Pons (tissue), 1 donor: Measurements from ENCODE around the gene C15orf61.

Source experiments
- DNase-seq: peaks from one replicate; pipeline ENCODE4 v3.0.0-alpha.2; 2016; ENCODE audit warnings: low spot score

Gene C15orf61

DNA sequence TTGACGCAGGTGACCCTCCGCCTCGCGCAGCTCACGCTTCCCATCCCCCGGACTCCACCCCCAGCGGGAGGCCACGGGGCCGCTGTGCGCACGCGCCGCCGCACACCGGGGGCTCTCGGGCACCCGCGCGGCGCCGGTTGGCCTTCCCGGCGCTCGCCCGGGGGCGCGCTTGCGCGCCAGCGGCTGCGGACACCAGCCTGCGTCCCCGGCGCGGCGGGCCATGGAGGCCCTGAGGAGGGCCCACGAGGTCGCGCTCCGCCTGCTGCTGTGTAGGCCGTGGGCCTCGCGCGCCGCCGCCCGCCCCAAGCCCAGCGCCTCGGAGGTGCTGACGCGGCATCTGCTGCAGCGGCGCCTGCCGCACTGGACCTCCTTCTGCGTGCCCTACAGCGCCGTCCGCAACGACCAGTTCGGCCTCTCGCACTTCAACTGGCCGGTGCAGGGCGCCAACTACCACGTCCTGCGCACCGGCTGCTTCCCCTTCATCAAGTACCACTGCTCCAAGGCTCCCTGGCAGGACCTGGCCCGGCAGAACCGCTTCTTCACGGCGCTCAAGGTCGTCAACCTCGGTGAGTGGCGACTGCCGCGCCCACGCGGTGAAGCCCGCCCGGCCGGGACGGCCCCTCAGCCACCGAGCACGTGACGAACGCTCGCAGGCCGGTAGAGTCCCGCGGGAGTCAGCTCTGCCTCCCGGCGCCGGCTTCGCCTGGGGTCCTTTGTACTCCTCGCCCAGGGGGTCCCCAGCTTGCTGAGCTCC is at the start of gene C15orf61:
C15orf61 (plus strand) TSS at position 103 of the 754 bp plus-strand sequence; CDS start at position 221, 118 bp downstream.
- peak; percentile 79 for DNase-seq

DNA sequence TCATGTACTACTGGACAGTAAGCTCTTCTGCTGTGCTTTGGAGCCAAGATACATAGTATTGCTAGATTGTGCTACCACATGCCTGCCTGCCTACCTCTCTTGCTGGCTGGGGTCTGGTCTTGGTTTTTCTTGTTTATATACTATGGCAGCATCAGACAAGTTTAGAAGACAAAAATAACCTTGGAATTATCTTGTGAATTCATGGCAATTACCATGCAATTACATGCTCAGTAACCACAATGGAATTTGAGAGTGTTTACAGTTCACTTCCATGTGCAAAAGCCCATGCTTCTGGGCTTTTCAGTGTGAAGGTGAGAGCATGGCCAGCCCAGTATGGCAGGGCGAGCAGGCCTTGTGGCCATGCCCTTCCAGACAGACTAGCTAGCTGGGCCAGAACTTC is 48.0 kb upstream of the C15orf61 start:
- no peak for DNase-seq

DNA sequence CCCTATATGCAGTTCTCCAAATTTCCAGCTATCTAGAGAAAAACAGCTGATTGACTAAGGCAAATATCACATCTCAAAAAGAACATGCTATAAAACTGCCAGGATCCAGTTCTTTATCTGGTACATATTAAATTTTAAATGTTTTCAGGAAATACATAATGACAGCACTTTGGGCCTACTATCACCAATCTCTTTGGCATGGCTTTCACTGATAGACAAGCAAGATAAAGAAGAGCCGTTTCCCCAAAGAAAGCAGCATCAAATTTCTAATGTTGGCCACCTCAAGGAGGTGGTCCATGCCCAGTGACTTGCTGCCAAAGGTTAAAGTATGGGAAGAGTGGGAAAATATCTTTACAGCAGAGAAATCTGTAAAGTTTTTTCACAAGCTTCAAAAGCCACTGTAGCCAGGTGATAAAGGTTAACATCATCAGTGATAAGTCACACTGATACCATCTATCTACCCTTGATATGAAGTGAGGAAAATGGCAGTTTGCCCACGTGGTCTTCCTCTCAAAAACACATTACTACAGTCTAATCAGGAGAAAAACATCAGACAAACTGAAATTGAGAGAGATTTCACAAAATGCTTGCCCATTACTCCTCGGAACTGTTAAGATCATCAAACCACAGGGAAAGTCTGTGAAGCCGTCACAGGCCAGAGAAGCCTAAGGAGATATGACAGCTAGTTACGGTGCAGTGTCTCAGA is 46.4 kb upstream of the C15orf61 start:
- DNase-seq: no peak

DNA sequence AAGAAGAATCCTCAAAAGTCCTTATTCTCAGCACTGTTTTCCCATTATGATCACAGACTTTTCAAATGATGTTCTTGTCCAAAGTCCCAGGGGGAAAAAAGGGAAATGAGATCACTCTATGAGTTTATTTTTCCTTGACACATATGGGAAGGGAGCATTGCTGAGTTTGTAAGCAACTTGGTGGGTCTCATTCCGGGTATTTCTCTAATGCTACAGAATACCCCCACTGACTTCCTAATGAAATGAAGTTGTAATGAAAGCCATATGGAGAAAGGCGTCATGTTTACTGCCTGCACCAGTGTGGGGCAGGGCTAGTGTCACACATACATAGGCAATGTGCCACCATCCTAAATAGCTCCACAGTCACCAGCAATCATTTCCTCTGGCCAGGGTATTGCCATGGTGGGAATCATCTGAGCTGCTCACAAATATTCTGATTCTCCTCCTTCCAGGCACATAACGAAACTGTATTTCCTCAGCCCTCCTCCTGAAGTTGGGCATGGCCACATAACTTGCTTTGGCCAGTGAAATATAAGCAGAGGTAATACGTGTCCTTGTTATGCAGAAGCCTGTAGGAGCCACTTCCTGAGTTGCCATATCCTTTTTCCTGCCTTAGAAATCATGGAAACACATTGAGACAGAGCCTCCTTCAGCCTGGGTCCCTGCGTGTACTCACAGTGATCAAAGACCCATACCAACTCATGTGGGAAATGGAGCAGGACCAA is 41.0 kb upstream of the C15orf61 start:
- no peak for DNase-seq

DNA sequence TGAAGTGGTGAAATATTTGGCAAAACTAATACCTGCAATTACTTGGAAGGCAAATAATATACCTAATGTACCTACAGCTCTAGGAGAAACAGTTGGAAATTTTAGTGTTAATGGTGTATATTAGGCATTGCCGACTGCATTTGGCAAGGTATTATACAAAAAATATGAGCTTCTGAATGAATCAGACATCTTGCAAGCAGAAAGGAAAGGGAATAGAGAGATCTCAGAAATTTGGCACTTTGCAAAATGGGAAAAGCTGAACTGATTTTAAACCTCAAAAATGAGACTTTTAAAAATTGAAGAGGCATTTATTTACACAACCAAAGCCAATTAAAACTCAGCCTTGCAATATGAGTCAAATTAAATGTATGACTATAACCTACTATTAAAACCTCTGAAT is 40.2 kb upstream of the C15orf61 start:
- DNase-seq: no peak

DNA sequence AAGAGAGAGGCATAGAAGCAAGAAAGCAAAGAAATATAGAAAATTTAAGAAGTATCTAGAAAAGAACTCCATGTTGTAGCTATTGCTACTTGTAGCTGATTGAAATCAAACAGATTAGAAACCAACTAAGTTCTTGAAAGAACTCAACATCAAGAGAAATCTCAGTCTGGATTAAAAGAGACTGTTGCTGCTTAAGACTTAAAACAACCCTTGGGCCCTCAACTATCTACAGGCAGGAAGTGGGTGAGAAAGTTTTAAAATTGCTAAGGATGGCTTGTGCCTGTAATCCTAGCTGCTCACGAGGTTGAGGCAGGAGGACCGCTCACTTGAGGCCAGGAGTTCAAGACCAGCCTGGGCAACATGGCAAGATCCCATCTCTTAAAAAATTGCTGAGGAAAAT is 39.3 kb upstream of the C15orf61 start:
- DNase-seq: no peak

DNA sequence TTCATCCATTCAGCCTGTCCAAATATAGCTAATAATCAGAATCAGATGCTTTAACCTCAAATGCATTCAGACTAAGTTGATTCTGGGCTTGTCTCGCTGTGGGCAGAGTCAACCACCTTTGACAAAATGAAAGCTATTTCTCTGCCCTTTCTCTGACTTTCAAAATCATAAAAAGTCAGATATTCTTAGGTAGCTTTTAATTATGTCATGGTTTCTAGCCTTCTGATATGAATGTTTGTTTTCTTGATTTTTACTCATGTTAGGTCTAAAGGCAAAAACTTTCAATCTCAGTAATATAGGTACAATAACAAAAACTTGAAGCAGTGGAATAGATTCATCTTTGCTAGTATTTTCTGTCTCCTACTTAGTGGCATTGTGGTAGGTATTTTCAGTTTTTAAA is 25.3 kb upstream of the C15orf61 start:
- DNase-seq: no peak

DNA sequence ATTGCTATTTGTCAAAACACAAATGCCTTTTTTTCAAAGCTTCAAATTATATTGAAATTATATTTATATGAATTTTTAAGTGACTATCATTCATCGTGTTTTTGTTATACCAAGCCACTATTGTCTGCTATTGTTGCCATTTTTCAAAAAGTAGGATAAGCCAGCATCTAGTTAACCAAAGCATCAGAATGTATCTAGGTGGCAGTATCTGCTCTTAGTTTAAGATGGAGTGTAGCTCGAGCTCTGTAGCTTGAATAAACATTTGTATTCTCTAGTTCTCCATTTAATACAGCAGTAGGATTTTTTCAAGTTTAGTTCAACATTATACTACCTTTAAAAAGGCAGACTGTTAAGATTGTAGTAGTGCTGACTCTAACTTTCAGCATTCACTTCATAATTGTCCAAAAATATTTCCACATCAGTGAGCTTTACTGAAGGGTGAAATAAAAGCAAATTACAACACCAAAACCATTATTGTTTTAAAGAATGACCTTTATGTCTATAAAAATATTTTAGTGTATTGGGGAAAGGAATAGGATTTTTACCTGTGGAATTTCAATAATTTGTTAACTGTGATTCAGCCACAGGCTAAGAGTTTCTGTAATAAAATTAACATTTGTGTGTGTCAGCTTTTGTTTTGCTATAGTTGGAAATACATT is 19.6 kb upstream of the C15orf61 start:
- DNase-seq: peak; percentile 79

DNA sequence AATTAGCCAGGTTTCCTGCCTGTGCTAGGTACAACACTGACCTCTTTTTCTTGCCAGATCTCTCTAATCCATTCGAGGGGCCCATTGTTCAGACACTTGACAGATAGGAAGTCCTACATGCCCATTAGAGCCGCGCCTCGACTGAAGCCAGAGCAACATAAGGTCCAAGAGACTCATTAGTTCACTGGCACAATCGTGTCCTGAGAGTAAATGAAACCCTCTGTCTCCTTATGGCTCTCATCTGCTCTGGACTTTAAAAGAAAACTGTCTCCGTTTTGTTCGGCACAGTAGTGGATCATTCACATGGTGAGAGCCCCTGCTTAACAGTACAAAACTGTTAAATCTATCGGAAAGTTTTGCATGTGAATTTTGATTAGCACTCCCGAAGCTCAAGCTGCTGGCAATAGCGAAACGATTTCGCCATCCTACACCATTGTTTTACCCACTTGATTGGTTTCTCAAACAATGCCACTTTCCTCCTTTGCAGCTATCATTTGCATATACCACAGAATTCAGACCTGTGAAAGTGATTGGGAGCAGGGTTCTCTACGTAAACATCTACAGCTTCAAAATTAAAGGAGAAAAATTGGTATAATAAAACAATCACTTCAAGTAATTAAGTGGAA is 19.0 kb upstream of the C15orf61 start:
- peak; percentile 25 for DNase-seq

DNA sequence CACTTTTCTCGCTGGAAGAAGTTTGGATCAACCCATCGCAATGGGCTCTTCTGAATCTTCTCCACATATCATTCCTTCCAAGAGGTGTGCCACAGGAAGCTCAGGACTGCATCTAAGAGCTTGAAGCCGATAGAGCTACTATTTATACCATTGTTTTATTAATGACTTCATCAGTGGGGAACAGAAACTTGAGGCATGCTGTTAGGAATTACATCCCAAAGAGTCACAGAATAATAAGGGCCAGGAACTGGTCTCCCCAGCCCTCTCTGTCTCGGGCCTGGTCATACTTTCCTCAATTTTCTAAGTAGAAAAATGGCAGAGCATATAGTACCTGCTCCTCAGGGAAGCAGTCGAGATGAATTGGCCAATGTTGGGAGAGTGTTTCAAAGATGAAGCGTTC is 16.9 kb upstream of the C15orf61 start:
- DNase-seq: no peak

DNA sequence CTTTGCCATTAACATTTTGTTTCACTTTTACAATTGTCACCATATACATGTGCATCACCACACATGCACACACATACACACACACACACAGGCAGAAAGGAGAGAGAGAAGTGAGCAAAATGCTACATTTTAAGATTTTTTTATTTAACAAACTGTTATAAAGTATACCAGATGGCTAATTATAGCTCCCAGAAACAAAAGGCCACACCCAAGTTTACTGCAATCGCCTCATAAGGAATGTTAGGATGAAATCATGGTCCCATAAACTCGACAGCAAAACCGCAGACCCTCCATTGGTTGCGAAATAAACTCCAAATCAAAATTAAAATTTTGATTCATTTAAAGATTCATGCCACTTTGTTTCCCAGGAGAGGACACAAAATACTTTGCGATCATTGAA is 16.1 kb upstream of the C15orf61 start:
- no peak for DNase-seq

DNA sequence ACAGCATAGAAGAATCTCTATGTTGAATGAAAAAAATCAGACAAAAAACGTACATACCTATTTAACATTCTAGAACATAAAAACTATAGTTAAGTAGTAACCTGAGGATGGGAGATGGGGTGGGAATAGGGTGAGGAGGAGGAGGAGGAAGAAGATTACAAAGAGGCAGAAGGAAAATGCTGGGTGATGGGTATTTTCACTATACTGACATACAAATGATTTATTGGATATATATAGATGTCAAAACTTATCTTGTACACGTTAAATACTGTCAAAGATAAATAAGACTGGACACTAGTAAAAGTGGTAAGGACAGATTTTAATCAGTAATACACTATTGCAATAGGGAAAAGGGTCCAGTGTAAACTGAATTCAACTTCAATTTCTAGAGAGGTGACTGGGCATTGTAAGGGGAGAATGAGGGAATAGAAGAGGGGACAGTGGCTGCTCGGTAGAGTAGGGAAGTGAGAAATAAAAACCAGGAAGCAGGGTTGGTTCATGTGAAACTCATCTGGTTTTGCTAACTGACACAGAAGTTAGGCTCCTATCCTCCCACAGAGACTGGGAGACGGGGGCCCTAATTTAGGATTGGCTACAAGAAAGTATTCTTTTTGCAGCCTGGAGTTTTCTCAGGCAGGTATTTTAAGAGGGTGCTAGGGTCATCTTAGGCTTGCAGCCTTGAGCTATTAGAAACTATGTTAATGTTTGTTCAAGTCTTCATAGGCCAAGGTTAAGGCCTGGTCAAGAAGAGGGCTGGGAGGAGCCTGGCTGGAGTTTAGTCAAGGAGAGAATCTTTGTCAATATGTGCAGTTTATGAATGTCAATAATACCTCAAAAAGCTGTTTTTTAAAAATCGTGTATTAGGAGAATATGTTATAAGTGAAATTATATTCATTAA is 15.0 kb upstream of the C15orf61 start:
- DNase-seq: peak; percentile 37

DNA sequence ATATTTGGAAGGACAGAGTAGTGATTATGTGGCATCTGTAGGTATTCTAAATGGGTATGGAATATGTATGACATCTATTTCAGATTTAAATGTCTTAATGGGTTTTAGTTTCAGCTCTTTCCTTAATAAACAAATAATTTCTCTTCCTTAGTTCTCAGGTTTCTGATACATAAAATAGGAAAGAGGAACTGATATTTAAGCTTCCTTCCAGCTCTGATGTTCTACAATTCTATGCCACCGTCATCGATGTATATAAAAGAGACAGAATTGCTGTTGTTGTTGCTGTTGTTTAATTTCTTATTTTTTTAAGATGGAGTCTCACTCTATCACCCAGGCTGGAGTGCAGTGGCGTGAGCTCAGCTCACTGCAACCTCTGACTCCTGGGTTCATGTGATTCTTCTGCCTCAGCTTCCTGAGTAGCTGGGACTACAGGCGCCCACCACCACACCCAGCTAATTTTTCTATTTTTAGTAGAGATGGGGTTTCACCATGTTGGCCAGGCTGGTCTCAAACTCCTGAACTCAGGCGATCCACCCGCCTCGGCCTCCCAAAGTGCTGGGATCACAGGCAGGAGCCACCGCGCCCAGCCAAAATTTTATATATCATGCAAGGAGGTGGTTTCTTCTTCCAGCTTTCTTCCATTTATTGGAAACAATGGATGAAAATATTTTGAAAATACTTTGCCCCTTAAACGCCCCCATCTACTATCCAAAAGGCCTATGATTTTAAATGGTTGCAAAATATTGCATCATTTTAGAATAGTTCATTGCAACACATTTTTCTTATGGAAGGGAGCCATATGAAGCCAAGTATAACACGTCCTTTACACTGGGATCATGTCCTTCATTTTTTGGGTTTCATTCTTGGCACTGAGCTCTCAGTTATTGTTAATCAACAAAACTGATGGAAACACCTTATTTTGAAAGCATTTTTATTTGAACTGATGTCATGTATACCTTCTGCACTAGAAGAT is 13.9 kb upstream of the C15orf61 start:
- no peak for DNase-seq

DNA sequence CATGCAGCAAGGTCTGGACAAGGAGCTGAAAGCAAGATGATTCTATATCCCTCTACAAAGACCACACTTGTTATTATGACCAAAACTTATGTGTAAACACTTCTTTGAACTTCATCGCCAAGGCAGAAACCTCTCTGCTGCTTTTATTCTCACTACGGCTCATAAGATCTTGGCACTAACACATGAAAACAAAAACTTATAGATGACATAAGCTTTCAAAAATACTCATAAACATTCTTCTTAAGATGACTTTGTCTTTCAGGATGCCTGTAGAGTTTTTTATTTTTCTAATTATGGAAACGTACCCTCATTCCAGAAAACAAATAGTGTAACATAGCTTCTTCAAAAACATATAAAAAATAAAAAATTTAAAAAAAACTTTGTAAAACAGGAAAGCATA is 12.5 kb upstream of the C15orf61 start:
- no peak for DNase-seq

DNA sequence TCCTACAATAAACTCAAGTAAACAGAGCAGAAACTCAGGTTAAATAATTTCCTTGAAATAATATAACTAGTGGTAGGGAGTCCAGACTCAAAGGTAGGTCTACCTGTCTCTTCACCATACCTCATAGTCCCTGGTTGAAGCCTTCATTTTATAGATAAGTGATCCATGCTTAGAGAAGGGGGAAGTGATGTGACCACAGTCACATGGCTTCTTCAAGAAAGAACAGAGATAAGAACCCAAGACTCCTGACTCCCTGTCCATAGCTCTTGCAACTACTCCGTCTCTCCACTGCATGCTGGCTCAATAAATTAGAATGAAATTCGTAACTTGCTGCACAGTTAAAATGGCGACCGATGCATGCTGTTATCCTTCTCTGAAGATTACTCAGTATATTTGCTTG is 11.0 kb upstream of the C15orf61 start:
- DNase-seq: no peak

DNA sequence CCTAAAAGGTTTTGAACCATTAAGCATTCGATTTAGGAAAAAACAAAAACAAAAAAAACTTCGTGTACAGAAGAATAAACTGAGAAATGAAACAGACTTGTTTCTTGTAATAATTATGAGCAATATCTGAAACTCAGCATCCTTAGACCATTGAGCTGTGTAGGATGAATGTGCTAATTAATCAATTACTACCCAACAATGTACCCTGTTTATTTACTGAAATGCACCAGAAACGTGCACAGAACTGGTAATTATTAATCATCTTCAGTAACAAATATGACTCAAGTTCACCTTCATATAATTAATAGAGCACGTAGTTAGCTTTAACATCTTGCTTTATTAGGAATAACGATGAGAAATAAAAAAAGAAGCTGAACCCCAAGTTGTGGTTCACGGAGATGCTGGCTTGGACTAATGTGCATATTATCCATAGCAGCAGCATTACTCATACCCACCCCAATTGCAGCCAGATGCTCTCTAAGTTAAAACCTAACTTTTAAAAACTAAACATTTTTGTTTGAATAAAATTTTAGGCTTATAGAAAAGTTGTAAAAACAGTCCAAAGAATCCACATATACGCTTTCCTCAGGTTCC is 10.2 kb upstream of the C15orf61 start:
- no peak for DNase-seq

DNA sequence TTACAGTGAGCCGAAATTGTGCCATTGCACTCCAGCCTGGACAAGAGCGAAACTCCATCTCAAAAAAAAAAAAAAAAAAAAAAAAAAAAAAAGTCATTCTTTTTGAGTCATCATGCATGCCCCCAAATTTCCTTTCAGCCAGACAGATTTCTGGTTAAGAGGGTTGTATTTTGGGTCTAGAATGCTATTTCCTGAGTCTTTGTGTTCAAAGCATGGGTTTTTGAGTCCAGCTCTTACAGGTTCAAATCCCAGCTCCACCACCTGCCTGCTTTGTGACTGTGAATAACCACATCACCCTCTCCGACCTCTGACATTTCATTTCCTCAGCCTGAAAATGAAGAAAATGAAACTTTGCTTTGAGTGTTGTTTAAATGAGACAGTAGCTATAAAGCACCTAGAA is 9.3 kb upstream of the C15orf61 start:
- no peak for DNase-seq

DNA sequence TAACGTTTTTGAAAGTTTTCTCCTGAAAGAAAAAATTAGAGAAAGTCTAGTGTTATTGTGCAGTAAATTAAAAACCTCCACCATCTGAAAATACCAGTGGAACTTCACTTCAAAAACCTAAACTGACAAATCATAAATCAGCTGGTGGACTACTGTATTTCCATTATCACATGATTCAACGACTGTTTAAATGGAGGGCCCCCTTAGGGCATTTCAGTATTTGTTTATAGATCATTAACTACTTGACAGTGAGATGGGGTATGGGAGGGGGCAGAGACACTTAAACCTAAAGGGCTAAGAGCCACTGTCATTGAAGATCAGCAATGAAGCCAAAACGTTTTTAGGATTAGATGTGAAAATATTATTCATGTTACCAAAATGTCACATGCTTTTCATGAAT is 8.8 kb upstream of the C15orf61 start:
- no peak for DNase-seq
